HUES48 (cell line): Measurements from ENCODE around the gene LHFPL6.

Source experiments
- H3K27ac ChIP-seq: one replicate; pipeline ENCODE4 v1.7.0; 2013; ENCODE audit warnings: low read depth, low read length, inconsistent platforms
- H3K27me3 ChIP-seq: 2 replicates; pipeline ENCODE4 v1.6.1; 2013; ENCODE audit warnings: mild to moderate bottlenecking, low read length; ENCODE audit not compliant: control insufficient read depth, insufficient read depth
- H3K36me3 ChIP-seq: 2 replicates; pipeline ENCODE4 v1.6.1; 2013; ENCODE audit warnings: low read length; ENCODE audit not compliant: control insufficient read depth, insufficient read depth
- H3K4me1 ChIP-seq: 2 replicates; pipeline ENCODE4 v1.6.1; 2013; ENCODE audit warnings: mild to moderate bottlenecking, low read length; ENCODE audit not compliant: control insufficient read depth, insufficient read depth
- H3K4me3 ChIP-seq: 2 replicates; pipeline ENCODE4 v1.5.1; 2013; ENCODE audit warnings: mild to moderate bottlenecking, low read depth, low read length
- H3K9ac ChIP-seq: 2 replicates; pipeline ENCODE4 v1.6.1; 2013; ENCODE audit warnings: mild to moderate bottlenecking, low read depth, low read length, moderate library complexity
- H3K9me3 ChIP-seq: 2 replicates; pipeline ENCODE4 v1.6.1; 2013; ENCODE audit warnings: low read length; ENCODE audit not compliant: control insufficient read depth, insufficient read depth

The LHFPL6 gene

GRCh38 chr13:39302820-39303219 lies 300.2 kb downstream of the LHFPL6 start:
- Histone ChIP-seq H3K36me3 (no peaks in the 10 kb centered on the region), H3K27ac (no peak overlapping the region), H3K9ac (no peak overlapping the region), H3K9me3 (peaks cover 4% of the 10 kb centered on the region; the same call in 1 of the 2 replicates), H3K4me1 (no peaks in the 10 kb centered on the region), H3K4me3 (no peak overlapping the region), H3K27me3 (no peaks in the 10 kb centered on the region)

- Histone ChIP-seq H3K36me3 (no peaks in the 10 kb centered on the region), H3K27ac (no peak overlapping the region), H3K9ac (no peak overlapping the region), H3K9me3 (peaks cover 15% of the 10 kb centered on the region), H3K4me1 (no peaks in the 10 kb centered on the region), H3K4me3 (no peak overlapping the region), H3K27me3 (no peaks in the 10 kb centered on the region)
Observed at GRCh38 chr13:39298951-39299350, 304.0 kb downstream of the LHFPL6 start.

GRCh38 chr13:39297664-39298171 lies 305.3 kb downstream of the LHFPL6 start:
- H3K36me3 ChIP-seq: no peaks in the 10 kb centered on the region
- no peak overlapping the region for H3K4me3 ChIP-seq
- peaks cover 15% of the 10 kb centered on the region for H3K9me3 ChIP-seq
- H3K9ac ChIP-seq: no peak overlapping the region
- H3K27ac ChIP-seq: no peak overlapping the region
- H3K27me3 ChIP-seq: no peaks in the 10 kb centered on the region
- no peaks in the 10 kb centered on the region for H3K4me1 ChIP-seq

- no peak overlapping the region for H3K9ac ChIP-seq
- no peak overlapping the region for H3K27ac ChIP-seq
Observed at GRCh38 chr13:39297023-39297422, 306.0 kb downstream of the LHFPL6 start.

GRCh38 chr13:39296193-39296592 lies 306.8 kb downstream of the LHFPL6 start:
- H3K36me3 ChIP-seq: no peaks in the 10 kb centered on the region
- no peak overlapping the region for H3K27ac ChIP-seq
- H3K4me1 ChIP-seq: no peaks in the 10 kb centered on the region
- no peaks in the 10 kb centered on the region for H3K27me3 ChIP-seq
- H3K9me3 ChIP-seq: peaks cover 15% of the 10 kb centered on the region
- no peak overlapping the region for H3K4me3 ChIP-seq
- H3K9ac ChIP-seq: no peak overlapping the region

More at GRCh38 chr13:39297023-39297422, 306.0 kb downstream of the LHFPL6 start:
- Histone ChIP-seq H3K4me3 (no peak overlapping the region), H3K36me3 (no peaks in the 10 kb centered on the region), H3K9me3 (peaks cover 15% of the 10 kb centered on the region), H3K27me3 (no peaks in the 10 kb centered on the region), H3K4me1 (no peaks in the 10 kb centered on the region)
